B cell (primary cell): ENCODE measurements around the gene ECT2. TPM values are rescaled to one million over a fixed set of nuclear protein-coding genes. Genes with fewer than 3 reads are reported as not detected.

Experiments
- ATAC-seq: fragments of 200-7000 bp; cut with Tn5 transposase; one replicate; pipeline ENCODE4 v1.10.0; 2021; ENCODE audit warnings: low read depth, mild to moderate bottlenecking, moderate number of reproducible peaks, moderate library complexity
- CTCF ChIA-PET: fragments of 350-600 bp; sonication (Branson Sonifier 250); formaldehyde crosslinking; loops from one replicate; lab custom pipeline; 2021; ENCODE audit warnings: antibody characterized with exemption, inconsistent platforms; lab: Charles Lee
- POLR2A ChIA-PET: fragments of 350-600 bp; sonication (Branson Sonifier 250); formaldehyde crosslinking; loops from one replicate; lab custom pipeline; 2021; ENCODE audit warnings: antibody characterized with exemption; lab: Charles Lee
- DNase-seq: peaks from one replicate; pipeline ENCODE4 v3.0.0; 2013
- H2AFZ ChIP-seq: 2 replicates; pipeline ENCODE4 v1.6.1; 2012; ENCODE audit warnings: mild to moderate bottlenecking, low read depth, low read length; ENCODE audit not compliant: insufficient read depth, poor library complexity, severe bottlenecking
- H3K27ac ChIP-seq, 2 donors: 1 replicate in 1 of 2; 2 replicates in 1 of 2; pipeline ENCODE4 v1.5.1; 2012 to 2013; ENCODE audit warnings: low read length in 2 of 2, mild to moderate bottlenecking in 2 of 2, moderate library complexity in 1 of 2
- H3K27me3 ChIP-seq, 4 experiments: fragments of 200-600 bp in 1 of 4; sonication (generic) in 1 of 4; replicated peaks in 1 of 4; 1 replicate in 2 of 4; 2 replicates in 2 of 4; pipeline versions ENCODE4 v1.6.1 to v1.7.0; 2013 to 2016; ENCODE audit warnings: low read length in 3 of 4, mild to moderate bottlenecking in 2 of 4, mixed read lengths in 1 of 4, moderate library complexity in 1 of 4; ENCODE audit not compliant: insufficient read depth in 4 of 4, control insufficient read depth in 3 of 4; ENCODE audit errors: control extremely low read depth in 1 of 4
- H3K36me3 ChIP-seq, 2 experiments: replicated peaks in 1 of 2; 1 replicate in 1 of 2; 2 replicates in 1 of 2; pipeline versions ENCODE4 v1.6.1 to v1.7.1; 2013; ENCODE audit warnings: low read length in 1 of 2; ENCODE audit not compliant: insufficient read depth in 2 of 2, control insufficient read depth in 1 of 2; ENCODE audit errors: control extremely low read depth in 1 of 2, extremely low read depth in 1 of 2
- H3K4me1 ChIP-seq, 2 donors: fragments of 200-600 bp in 1 of 2; sonication (generic) in 1 of 2; 1 replicate in 1 of 2; 2 replicates in 1 of 2; pipeline versions ENCODE4 v1.5.1 to v1.6.1; 2013 to 2017; ENCODE audit warnings: low read length in 2 of 2; ENCODE audit not compliant: control insufficient read depth in 2 of 2, insufficient read depth in 2 of 2
- H3K4me2 ChIP-seq: replicated peaks from 2 replicates; pipeline ENCODE3; 2012; ENCODE audit warnings: mild to moderate bottlenecking, low read depth, low read length; ENCODE audit not compliant: poor library complexity, severe bottlenecking
- H3K4me3 ChIP-seq, 5 experiments: fragments of 200-600 bp in 1 of 5; sonication (generic) in 1 of 5; 1 replicate in 3 of 5; 2 replicates in 2 of 5; pipeline versions ENCODE4 v1.5.1 to v1.7.0; 2011 to 2016; ENCODE audit warnings: low read length in 4 of 5, mild to moderate bottlenecking in 4 of 5, low read depth in 2 of 5, control low read depth in 1 of 5, moderate library complexity in 1 of 5; ENCODE audit not compliant: insufficient read depth in 1 of 5; ENCODE audit errors: control extremely low read depth in 1 of 5, extremely low read depth in 1 of 5
- H3K79me2 ChIP-seq: fragments of 200-600 bp; sonication (generic); one replicate; pipeline ENCODE4 v1.6.0; 2016; ENCODE audit warnings: low read length; ENCODE audit not compliant: control insufficient read depth, insufficient read depth
- H3K9ac ChIP-seq: fragments of 200-600 bp; sonication (generic); 2 replicates; pipeline ENCODE4 v1.6.1; 2017; ENCODE audit warnings: mild to moderate bottlenecking, low read length, moderate library complexity
- H3K9me3 ChIP-seq, 3 donors: one replicate each; pipeline versions ENCODE4 v1.6.1 to v1.7.1; 2013; ENCODE audit warnings: low read length in 2 of 3; ENCODE audit not compliant: control insufficient read depth in 2 of 3, insufficient read depth in 1 of 3; ENCODE audit errors: control extremely low read depth in 1 of 3
- H4K20me1 ChIP-seq: 2 replicates; pipeline ENCODE4 v1.6.0; 2012; ENCODE audit warnings: mild to moderate bottlenecking, low read length; ENCODE audit not compliant: insufficient read depth, control insufficient read depth, poor library complexity, severe bottlenecking
- H3K27ac Mint-ChIP-seq: one replicate; pipeline ENCODE4 v1.8.0; 2021; ENCODE audit warnings: mixed read lengths
- H3K27me3 Mint-ChIP-seq: one replicate; pipeline ENCODE4 v1.8.0; 2021; ENCODE audit warnings: mixed read lengths
- H3K4me1 Mint-ChIP-seq: one replicate; pipeline ENCODE4 v1.8.0; 2021; ENCODE audit warnings: mixed read lengths
- H3K4me3 Mint-ChIP-seq: one replicate; pipeline ENCODE4 v1.8.0; 2021; ENCODE audit warnings: mixed read lengths
- H3K9me3 Mint-ChIP-seq: one replicate; pipeline ENCODE4 v1.8.0; 2022; ENCODE audit warnings: mixed read lengths; ENCODE audit not compliant: insufficient read depth
- CTCF ChIP-seq: fragments of 200-600 bp; IDR thresholded peaks from one replicate; pipeline ENCODE4 v1.8.0; 2022; ENCODE audit warnings: antibody characterized with exemption, mild to moderate bottlenecking
- EZH2 ChIP-seq: IDR thresholded peaks from 2 replicates; pipeline ENCODE4 v1.6.1; 2012; ENCODE audit warnings: borderline replicate concordance, low read depth, mild to moderate bottlenecking, moderate library complexity, low read length; ENCODE audit not compliant: insufficient read depth, poor library complexity, severe bottlenecking
- WGBS: methylation state at CpG from one replicate; pipeline ENCODE4 v1.1.5; 2013; ENCODE audit warnings: missing lambda C conversion rate; ENCODE audit not compliant: insufficient coverage; 5-methylcytosine and 5-hydroxymethylcytosine counted together
- intact Hi-C: fragments of 100-400 bp; cut with micrococcal nuclease; formaldehyde crosslinking; loops from one replicate; pipeline ENCODE4 v1.10.0; 2022
- polyA plus RNA-seq: library from polyadenylated mRNA; depleted of rRNA; stranded (reverse); fragments of >200 nt; gene quantifications from 2 replicates; pipeline ENCODE4 v1.2.3, GENCODE V29; 2012
- total RNA-seq, 2 donors: library from RNA; stranded (reverse); fragments of 120-200 nt in 1 of 2; gene quantifications; 1 replicate in 1 of 2; 2 replicates in 1 of 2; pipeline versions ENCODE4 v1.2.3 to v1.2.4, GENCODE V29; 2013 to 2022

ECT2 gene
- total and polyA plus RNA-seq, 2 donors (not counting 1 experiment from before 2014, with no cell fraction given), result 1.00 to 5.1 TPM

- Histone ChIP-seq H3K4me1 (no peaks in the 10 kb centered on the region), H3K36me3 (peaks cover 0 to 1% of the 10 kb centered on the region in 2 experiments), H3K27ac (no peak overlapping the region), H3K9me3 (no peaks in the 10 kb centered on the region), H4K20me1 (no peaks in the 10 kb centered on the region), H3K4me3 (no peak overlapping the region), H3K4me2 (no peak overlapping the region), H3K9ac (no peak overlapping the region), H3K27me3 (no peaks in the 10 kb centered on the region), H3K79me2 (no peaks in the 10 kb centered on the region), H2AFZ (no peak overlapping the region)
- H3K27me3 Mint-ChIP-seq, result no peaks in the 10 kb centered on the region
- ChIA-PET CTCF (no interaction called here), POLR2A (no interaction called here)
- ATAC-seq, result no peak
- no peaks in the 10 kb centered on the region for H3K9me3 Mint-ChIP-seq
- intact Hi-C loops, result no loop called here
- no peaks in the 10 kb centered on the region for H3K4me1 Mint-ChIP-seq
- no CpG with 5 or more reads among the region's 4 CpGs for WGBS
- no peak overlapping the region for H3K4me3 Mint-ChIP-seq
- TF ChIP-seq EZH2 (no peak), CTCF (peak; percentile 65)
- H3K27ac Mint-ChIP-seq, result no peak overlapping the region
- peak; percentile 36 for DNase-seq
These were observed 58.5 kb downstream of the ECT2 start for GRCh38 chr3:172808969-172809546.

- POLR2A ChIA-PET, result no interaction called here
- H3K36me3 ChIP-seq, result peaks cover 0 to 1% of the 10 kb centered on the region in 2 experiments
- CTCF ChIA-PET, result interaction anchor here (0.7 to 1.2 kb wide), 2 partner anchors 9 to 16 kb away, joined by 3 read pairs; no protein-coding TSS in a partner anchor
These were observed 60.6 kb downstream of the ECT2 start for GRCh38 chr3:172811099-172811498.

More at GRCh38 chr3:172811099-172811498, 60.6 kb downstream of the ECT2 start:
- H3K27ac ChIP-seq, result no peak overlapping the region
- Mint-ChIP-seq H3K4me1 (no peaks in the 10 kb centered on the region), H3K4me3 (no peak overlapping the region), H3K27me3 (no peaks in the 10 kb centered on the region), H3K9me3 (no peaks in the 10 kb centered on the region), H3K27ac (no peak overlapping the region)
- H3K27me3 ChIP-seq, result no peaks in the 10 kb centered on the region
- no peak for TF ChIP-seq CTCF
- TF ChIP-seq EZH2, result no peak
- DNase-seq (no peak), ATAC-seq (no peak)
- H3K4me3 ChIP-seq, result no peak overlapping the region
- H3K4me1 ChIP-seq, result no peaks in the 10 kb centered on the region
- intact Hi-C loops, result no loop called here
- no peaks in the 10 kb centered on the region for H4K20me1 ChIP-seq
- H3K9me3 ChIP-seq, result no peaks in the 10 kb centered on the region
- no peak overlapping the region for H3K9ac ChIP-seq
- no peaks in the 10 kb centered on the region for H3K79me2 ChIP-seq
- H2AFZ ChIP-seq, result no peak overlapping the region
- no CpG with 5 or more reads among the region's 4 CpGs for WGBS
- H3K4me2 ChIP-seq, result no peak overlapping the region
